Measurements from ENCODE around the gene SLC5A10.

GRCh38 chr17:18999911-19000310 lies 47.9 kb downstream of the SLC5A10 start:
- TF ChIP-seq, protein P1, sequence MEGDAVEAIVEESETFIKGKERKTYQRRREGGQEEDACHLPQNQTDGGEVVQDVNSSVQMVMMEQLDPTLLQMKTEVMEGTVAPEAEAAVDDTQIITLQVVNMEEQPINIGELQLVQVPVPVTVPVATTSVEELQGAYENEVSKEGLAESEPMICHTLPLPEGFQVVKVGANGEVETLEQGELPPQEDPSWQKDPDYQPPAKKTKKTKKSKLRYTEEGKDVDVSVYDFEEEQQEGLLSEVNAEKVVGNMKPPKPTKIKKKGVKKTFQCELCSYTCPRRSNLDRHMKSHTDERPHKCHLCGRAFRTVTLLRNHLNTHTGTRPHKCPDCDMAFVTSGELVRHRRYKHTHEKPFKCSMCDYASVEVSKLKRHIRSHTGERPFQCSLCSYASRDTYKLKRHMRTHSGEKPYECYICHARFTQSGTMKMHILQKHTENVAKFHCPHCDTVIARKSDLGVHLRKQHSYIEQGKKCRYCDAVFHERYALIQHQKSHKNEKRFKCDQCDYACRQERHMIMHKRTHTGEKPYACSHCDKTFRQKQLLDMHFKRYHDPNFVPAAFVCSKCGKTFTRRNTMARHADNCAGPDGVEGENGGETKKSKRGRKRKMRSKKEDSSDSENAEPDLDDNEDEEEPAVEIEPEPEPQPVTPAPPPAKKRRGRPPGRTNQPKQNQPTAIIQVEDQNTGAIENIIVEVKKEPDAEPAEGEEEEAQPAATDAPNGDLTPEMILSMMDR (conservative IDR thresholded peaks at IDR 0.05), result no peak
- TF ChIP-seq ZFX (IDR thresholded peaks at IDR 0.05), result no peak

Data from C4-2B (cell line).